ENCODE results near the gene ERFL.

- TF ChIP-seq CTCF (IDR thresholded peaks at IDR 0.05; ENCODE audit: low read length), result no peak
- TF ChIP-seq EZH2 (IDR thresholded peaks at IDR 0.05; ENCODE audit: borderline replicate concordance, low read length), result no peak
Observed at GRCh38 chr19:41955521-41955920, 27.3 kb upstream of the ERFL start.

Data from OCI-LY1 (cell line).